HL-60 (cell line): Measurements from ENCODE around the gene PIN1.
A peak's percentile ranks its signal among the peaks of the same experiment; 100 is the strongest.

Experiments used
- GABPA ChIP-seq: IDR thresholded peaks from 2 replicates; pipeline ENCODE4 v1.6.1; 2012; ENCODE audit warnings: low read depth
- POLR2AphosphoS5 ChIP-seq: IDR thresholded peaks from 2 replicates; pipeline ENCODE4 v1.6.1; 2012; ENCODE audit warnings: low read depth
- SPI1 ChIP-seq: IDR thresholded peaks from 2 replicates; pipeline ENCODE4 v1.6.1; 2012; ENCODE audit warnings: low read depth, mild to moderate bottlenecking, borderline replicate concordance
- TF ChIP-seq, protein P1 (sequence below): IDR thresholded peaks from one replicate; pipeline ENCODE4 v1.5.1; 2011; ENCODE audit warnings: low read length, control low read depth, inconsistent platforms; ENCODE audit not compliant: insufficient read depth
- TF ChIP-seq, protein P2 (sequence below): IDR thresholded peaks from 2 replicates; pipeline ENCODE4 v1.6.1; 2012; ENCODE audit warnings: low read depth; ENCODE audit not compliant: insufficient replicate concordance

DNA sequence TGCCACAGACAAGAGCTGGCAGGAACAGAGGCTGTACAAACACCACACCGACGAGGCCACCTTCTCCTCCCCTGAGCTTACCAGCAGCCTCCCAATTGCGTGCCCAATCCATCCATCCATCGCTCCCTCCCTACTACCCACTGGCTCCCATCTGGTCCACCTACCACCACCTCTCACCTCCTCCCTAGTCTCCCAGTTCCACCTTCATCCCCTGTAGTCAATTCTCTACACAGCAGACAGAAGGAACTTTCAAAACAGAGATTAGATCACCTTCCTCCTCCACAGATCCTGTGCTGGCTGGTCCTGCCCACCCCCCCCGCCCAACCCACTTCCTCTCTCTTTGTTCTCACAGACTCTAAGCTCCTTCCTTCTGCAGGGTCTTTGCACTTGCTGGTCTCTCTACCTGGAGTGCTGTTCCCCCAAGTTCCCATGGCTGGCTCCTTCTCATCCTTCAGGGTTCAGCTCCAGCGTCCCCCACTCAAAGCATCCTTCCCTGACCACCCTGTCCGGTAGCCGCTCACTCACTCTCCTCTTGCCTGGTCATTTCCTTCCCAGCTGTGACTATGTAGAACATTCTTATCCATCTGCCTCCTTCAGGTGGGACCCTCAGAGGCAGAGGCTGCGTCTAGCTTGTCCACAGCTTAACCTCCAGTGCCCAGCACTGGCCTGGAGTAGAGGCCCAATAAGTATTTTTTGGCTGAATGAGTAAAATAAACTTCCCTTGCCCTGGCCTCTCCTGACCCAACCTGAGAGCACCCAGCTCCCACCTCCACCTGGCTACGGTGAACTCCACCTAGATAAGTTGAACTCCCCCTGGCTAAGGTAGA is 23.0 kb downstream of the PIN1 start:
- TF ChIP-seq, protein P1, sequence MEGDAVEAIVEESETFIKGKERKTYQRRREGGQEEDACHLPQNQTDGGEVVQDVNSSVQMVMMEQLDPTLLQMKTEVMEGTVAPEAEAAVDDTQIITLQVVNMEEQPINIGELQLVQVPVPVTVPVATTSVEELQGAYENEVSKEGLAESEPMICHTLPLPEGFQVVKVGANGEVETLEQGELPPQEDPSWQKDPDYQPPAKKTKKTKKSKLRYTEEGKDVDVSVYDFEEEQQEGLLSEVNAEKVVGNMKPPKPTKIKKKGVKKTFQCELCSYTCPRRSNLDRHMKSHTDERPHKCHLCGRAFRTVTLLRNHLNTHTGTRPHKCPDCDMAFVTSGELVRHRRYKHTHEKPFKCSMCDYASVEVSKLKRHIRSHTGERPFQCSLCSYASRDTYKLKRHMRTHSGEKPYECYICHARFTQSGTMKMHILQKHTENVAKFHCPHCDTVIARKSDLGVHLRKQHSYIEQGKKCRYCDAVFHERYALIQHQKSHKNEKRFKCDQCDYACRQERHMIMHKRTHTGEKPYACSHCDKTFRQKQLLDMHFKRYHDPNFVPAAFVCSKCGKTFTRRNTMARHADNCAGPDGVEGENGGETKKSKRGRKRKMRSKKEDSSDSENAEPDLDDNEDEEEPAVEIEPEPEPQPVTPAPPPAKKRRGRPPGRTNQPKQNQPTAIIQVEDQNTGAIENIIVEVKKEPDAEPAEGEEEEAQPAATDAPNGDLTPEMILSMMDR = no peak
- TF ChIP-seq, protein P2, sequence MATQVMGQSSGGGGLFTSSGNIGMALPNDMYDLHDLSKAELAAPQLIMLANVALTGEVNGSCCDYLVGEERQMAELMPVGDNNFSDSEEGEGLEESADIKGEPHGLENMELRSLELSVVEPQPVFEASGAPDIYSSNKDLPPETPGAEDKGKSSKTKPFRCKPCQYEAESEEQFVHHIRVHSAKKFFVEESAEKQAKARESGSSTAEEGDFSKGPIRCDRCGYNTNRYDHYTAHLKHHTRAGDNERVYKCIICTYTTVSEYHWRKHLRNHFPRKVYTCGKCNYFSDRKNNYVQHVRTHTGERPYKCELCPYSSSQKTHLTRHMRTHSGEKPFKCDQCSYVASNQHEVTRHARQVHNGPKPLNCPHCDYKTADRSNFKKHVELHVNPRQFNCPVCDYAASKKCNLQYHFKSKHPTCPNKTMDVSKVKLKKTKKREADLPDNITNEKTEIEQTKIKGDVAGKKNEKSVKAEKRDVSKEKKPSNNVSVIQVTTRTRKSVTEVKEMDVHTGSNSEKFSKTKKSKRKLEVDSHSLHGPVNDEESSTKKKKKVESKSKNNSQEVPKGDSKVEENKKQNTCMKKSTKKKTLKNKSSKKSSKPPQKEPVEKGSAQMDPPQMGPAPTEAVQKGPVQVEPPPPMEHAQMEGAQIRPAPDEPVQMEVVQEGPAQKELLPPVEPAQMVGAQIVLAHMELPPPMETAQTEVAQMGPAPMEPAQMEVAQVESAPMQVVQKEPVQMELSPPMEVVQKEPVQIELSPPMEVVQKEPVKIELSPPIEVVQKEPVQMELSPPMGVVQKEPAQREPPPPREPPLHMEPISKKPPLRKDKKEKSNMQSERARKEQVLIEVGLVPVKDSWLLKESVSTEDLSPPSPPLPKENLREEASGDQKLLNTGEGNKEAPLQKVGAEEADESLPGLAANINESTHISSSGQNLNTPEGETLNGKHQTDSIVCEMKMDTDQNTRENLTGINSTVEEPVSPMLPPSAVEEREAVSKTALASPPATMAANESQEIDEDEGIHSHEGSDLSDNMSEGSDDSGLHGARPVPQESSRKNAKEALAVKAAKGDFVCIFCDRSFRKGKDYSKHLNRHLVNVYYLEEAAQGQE = no peak
- TF ChIP-seq POLR2AphosphoS5 = no peak
- peak; percentile 83 for TF ChIP-seq SPI1
- TF ChIP-seq GABPA = no peak
